B cell (primary cell): ENCODE measurements around the gene RIC8B. TPM values are rescaled to one million over a fixed set of nuclear protein-coding genes. Genes with fewer than 3 reads are reported as not detected.

Source experiments
- ATAC-seq: fragments of 200-7000 bp; cut with Tn5 transposase; one replicate; pipeline ENCODE4 v1.10.0; 2021; ENCODE audit warnings: low read depth, mild to moderate bottlenecking, moderate number of reproducible peaks, moderate library complexity
- CTCF ChIA-PET: fragments of 350-600 bp; sonication (Branson Sonifier 250); formaldehyde crosslinking; loops from one replicate; lab custom pipeline; 2021; ENCODE audit warnings: antibody characterized with exemption, inconsistent platforms; lab: Charles Lee
- POLR2A ChIA-PET: fragments of 350-600 bp; sonication (Branson Sonifier 250); formaldehyde crosslinking; loops from one replicate; lab custom pipeline; 2021; ENCODE audit warnings: antibody characterized with exemption; lab: Charles Lee
- DNase-seq: peaks from one replicate; pipeline ENCODE4 v3.0.0; 2013
- H2AFZ ChIP-seq: 2 replicates; pipeline ENCODE4 v1.6.1; 2012; ENCODE audit warnings: mild to moderate bottlenecking, low read depth, low read length; ENCODE audit not compliant: insufficient read depth, poor library complexity, severe bottlenecking
- H3K27ac ChIP-seq, 2 donors: 1 replicate in 1 of 2; 2 replicates in 1 of 2; pipeline ENCODE4 v1.5.1; 2012 to 2013; ENCODE audit warnings: low read length in 2 of 2, mild to moderate bottlenecking in 2 of 2, moderate library complexity in 1 of 2
- H3K27me3 ChIP-seq, 4 experiments: fragments of 200-600 bp in 1 of 4; sonication (generic) in 1 of 4; replicated peaks in 1 of 4; 1 replicate in 2 of 4; 2 replicates in 2 of 4; pipeline versions ENCODE4 v1.6.1 to v1.7.0; 2013 to 2016; ENCODE audit warnings: low read length in 3 of 4, mild to moderate bottlenecking in 2 of 4, mixed read lengths in 1 of 4, moderate library complexity in 1 of 4; ENCODE audit not compliant: insufficient read depth in 4 of 4, control insufficient read depth in 3 of 4; ENCODE audit errors: control extremely low read depth in 1 of 4
- H3K36me3 ChIP-seq, 2 experiments: replicated peaks in 1 of 2; 1 replicate in 1 of 2; 2 replicates in 1 of 2; pipeline versions ENCODE4 v1.6.1 to v1.7.1; 2013; ENCODE audit warnings: low read length in 1 of 2; ENCODE audit not compliant: insufficient read depth in 2 of 2, control insufficient read depth in 1 of 2; ENCODE audit errors: control extremely low read depth in 1 of 2, extremely low read depth in 1 of 2
- H3K4me1 ChIP-seq, 2 donors: fragments of 200-600 bp in 1 of 2; sonication (generic) in 1 of 2; 1 replicate in 1 of 2; 2 replicates in 1 of 2; pipeline versions ENCODE4 v1.5.1 to v1.6.1; 2013 to 2017; ENCODE audit warnings: low read length in 2 of 2; ENCODE audit not compliant: control insufficient read depth in 2 of 2, insufficient read depth in 2 of 2
- H3K4me2 ChIP-seq: replicated peaks from 2 replicates; pipeline ENCODE3; 2012; ENCODE audit warnings: mild to moderate bottlenecking, low read depth, low read length; ENCODE audit not compliant: poor library complexity, severe bottlenecking
- H3K4me3 ChIP-seq, 5 experiments: fragments of 200-600 bp in 1 of 5; sonication (generic) in 1 of 5; 1 replicate in 3 of 5; 2 replicates in 2 of 5; pipeline versions ENCODE4 v1.5.1 to v1.7.0; 2011 to 2016; ENCODE audit warnings: low read length in 4 of 5, mild to moderate bottlenecking in 4 of 5, low read depth in 2 of 5, control low read depth in 1 of 5, moderate library complexity in 1 of 5; ENCODE audit not compliant: insufficient read depth in 1 of 5; ENCODE audit errors: control extremely low read depth in 1 of 5, extremely low read depth in 1 of 5
- H3K79me2 ChIP-seq: fragments of 200-600 bp; sonication (generic); one replicate; pipeline ENCODE4 v1.6.0; 2016; ENCODE audit warnings: low read length; ENCODE audit not compliant: control insufficient read depth, insufficient read depth
- H3K9ac ChIP-seq: fragments of 200-600 bp; sonication (generic); 2 replicates; pipeline ENCODE4 v1.6.1; 2017; ENCODE audit warnings: mild to moderate bottlenecking, low read length, moderate library complexity
- H3K9me3 ChIP-seq, 3 donors: one replicate each; pipeline versions ENCODE4 v1.6.1 to v1.7.1; 2013; ENCODE audit warnings: low read length in 2 of 3; ENCODE audit not compliant: control insufficient read depth in 2 of 3, insufficient read depth in 1 of 3; ENCODE audit errors: control extremely low read depth in 1 of 3
- H4K20me1 ChIP-seq: 2 replicates; pipeline ENCODE4 v1.6.0; 2012; ENCODE audit warnings: mild to moderate bottlenecking, low read length; ENCODE audit not compliant: insufficient read depth, control insufficient read depth, poor library complexity, severe bottlenecking
- H3K27ac Mint-ChIP-seq: one replicate; pipeline ENCODE4 v1.8.0; 2021; ENCODE audit warnings: mixed read lengths
- H3K27me3 Mint-ChIP-seq: one replicate; pipeline ENCODE4 v1.8.0; 2021; ENCODE audit warnings: mixed read lengths
- H3K4me1 Mint-ChIP-seq: one replicate; pipeline ENCODE4 v1.8.0; 2021; ENCODE audit warnings: mixed read lengths
- H3K4me3 Mint-ChIP-seq: one replicate; pipeline ENCODE4 v1.8.0; 2021; ENCODE audit warnings: mixed read lengths
- H3K9me3 Mint-ChIP-seq: one replicate; pipeline ENCODE4 v1.8.0; 2022; ENCODE audit warnings: mixed read lengths; ENCODE audit not compliant: insufficient read depth
- EZH2 ChIP-seq: IDR thresholded peaks from 2 replicates; pipeline ENCODE4 v1.6.1; 2012; ENCODE audit warnings: borderline replicate concordance, low read depth, mild to moderate bottlenecking, moderate library complexity, low read length; ENCODE audit not compliant: insufficient read depth, poor library complexity, severe bottlenecking
- WGBS: methylation state at CpG from one replicate; pipeline ENCODE4 v1.1.5; 2013; ENCODE audit warnings: missing lambda C conversion rate; ENCODE audit not compliant: insufficient coverage; 5-methylcytosine and 5-hydroxymethylcytosine counted together
- intact Hi-C: fragments of 100-400 bp; cut with micrococcal nuclease; formaldehyde crosslinking; loops from one replicate; pipeline ENCODE4 v1.10.0; 2022
- polyA plus RNA-seq: library from polyadenylated mRNA; depleted of rRNA; stranded (reverse); fragments of >200 nt; gene quantifications from 2 replicates; pipeline ENCODE4 v1.2.3, GENCODE V29; 2012
- total RNA-seq, 2 donors: library from RNA; stranded (reverse); fragments of 120-200 nt in 1 of 2; gene quantifications; 1 replicate in 1 of 2; 2 replicates in 1 of 2; pipeline versions ENCODE4 v1.2.3 to v1.2.4, GENCODE V29; 2013 to 2022
- TF ChIP-seq, protein P1 (sequence below): fragments of 200-600 bp; IDR thresholded peaks from one replicate; pipeline ENCODE4 v1.8.0; 2022; ENCODE audit warnings: antibody characterized with exemption, mild to moderate bottlenecking

RIC8B gene
- total and polyA plus RNA-seq, 2 donors (not counting 1 experiment from before 2014, with no cell fraction given) = 3.0 to 14.8 TPM

DNA sequence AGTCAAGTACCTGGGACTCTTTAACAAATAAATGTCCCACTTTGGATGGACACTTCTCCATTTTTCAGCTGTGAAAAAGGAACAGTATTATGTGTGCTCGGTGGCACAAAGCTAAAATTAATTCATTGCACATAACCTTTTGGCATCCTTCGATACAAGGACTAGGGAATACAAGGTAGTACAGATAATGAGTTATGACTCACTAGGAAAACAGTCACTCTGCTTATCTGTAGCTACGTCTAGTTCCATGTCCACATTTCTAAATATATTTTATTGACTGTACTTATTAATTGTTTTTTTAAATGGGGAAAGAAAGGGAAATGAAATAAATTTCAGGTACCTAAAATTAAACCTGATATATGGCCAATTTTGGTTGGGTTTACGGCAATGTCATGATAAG, 35.2 kb upstream of the RIC8B start:
- no peak for TF ChIP-seq EZH2
- TF ChIP-seq, protein P1, sequence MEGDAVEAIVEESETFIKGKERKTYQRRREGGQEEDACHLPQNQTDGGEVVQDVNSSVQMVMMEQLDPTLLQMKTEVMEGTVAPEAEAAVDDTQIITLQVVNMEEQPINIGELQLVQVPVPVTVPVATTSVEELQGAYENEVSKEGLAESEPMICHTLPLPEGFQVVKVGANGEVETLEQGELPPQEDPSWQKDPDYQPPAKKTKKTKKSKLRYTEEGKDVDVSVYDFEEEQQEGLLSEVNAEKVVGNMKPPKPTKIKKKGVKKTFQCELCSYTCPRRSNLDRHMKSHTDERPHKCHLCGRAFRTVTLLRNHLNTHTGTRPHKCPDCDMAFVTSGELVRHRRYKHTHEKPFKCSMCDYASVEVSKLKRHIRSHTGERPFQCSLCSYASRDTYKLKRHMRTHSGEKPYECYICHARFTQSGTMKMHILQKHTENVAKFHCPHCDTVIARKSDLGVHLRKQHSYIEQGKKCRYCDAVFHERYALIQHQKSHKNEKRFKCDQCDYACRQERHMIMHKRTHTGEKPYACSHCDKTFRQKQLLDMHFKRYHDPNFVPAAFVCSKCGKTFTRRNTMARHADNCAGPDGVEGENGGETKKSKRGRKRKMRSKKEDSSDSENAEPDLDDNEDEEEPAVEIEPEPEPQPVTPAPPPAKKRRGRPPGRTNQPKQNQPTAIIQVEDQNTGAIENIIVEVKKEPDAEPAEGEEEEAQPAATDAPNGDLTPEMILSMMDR = no peak
- Mint-ChIP-seq H3K4me1 (no peaks in the 10 kb centered on the region), H3K9me3 (no peaks in the 10 kb centered on the region), H3K27ac (no peak overlapping the region), H3K27me3 (peaks cover 49% of the 10 kb centered on the region), H3K4me3 (no peak overlapping the region)
- H2AFZ ChIP-seq = no peak overlapping the region
- no peaks in the 10 kb centered on the region for H3K79me2 ChIP-seq
- H3K4me3 ChIP-seq = no peak overlapping the region
- H3K27me3 ChIP-seq = peaks cover 0 to 28% (median 18%) of the 10 kb centered on the region in 4 experiments
- intact Hi-C loops = no loop called here
- no peaks in the 10 kb centered on the region for H3K9me3 ChIP-seq
- DNase-seq (no peak), ATAC-seq (no peak)
- H3K4me1 ChIP-seq = no peaks in the 10 kb centered on the region
- ChIA-PET CTCF (no interaction called here), POLR2A (no interaction called here)
- no peak overlapping the region for H3K27ac ChIP-seq
- H3K9ac ChIP-seq = no peak overlapping the region
- no peaks in the 10 kb centered on the region for H4K20me1 ChIP-seq
- no CpG with 5 or more reads among the region's 4 CpGs for WGBS
- no peaks in the 10 kb centered on the region for H3K36me3 ChIP-seq
- no peak overlapping the region for H3K4me2 ChIP-seq

DNA sequence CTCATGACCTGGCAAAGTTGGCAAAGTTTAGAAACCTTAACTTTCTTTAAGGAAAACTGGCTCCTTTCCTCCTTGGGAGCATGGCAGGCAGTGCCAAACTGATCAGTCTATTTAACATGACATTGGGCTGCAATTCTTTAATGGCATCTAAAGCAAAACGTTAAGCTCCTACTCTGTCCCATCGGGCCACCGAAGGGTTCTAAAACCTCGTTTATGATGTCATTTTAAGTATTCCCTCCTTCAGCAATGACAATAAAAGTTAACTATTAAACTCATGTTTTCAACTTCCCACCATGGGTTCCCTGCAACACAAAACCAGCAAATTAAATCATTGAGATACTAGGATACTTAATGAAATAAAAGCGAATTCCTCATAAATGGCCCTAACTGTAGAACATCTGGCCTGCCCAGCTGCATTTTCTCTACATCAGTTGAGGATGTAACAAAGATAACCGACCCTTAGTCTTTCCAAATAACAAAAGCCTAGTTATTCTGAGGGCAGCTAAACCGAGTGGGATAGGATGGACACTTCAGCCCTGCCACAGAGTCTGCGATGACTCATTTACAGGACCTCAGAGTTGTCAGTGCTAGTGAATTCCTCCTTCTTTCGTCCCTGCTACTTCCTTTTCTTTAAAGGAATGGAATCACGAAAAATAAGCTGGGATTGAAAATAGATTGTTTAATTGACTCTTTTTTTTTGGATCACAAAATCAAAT, 34.5 kb upstream of the RIC8B start:
- H3K9me3 Mint-ChIP-seq = no peaks in the 10 kb centered on the region
- H3K4me2 ChIP-seq = no peak overlapping the region
- H3K4me1 ChIP-seq = no peaks in the 10 kb centered on the region
- no peaks in the 10 kb centered on the region for H3K9me3 ChIP-seq
- peaks cover 54% of the 10 kb centered on the region for H3K27me3 Mint-ChIP-seq
- WGBS = 89% methylated on average over 4 of the region's 10 CpGs
- H3K27ac Mint-ChIP-seq = no peak overlapping the region
- POLR2A ChIA-PET = no interaction called here
- H3K27ac ChIP-seq = no peak overlapping the region
- no peak for DNase-seq
- CTCF ChIA-PET = no interaction called here
- no peak for ATAC-seq
- no peaks in the 10 kb centered on the region for H3K4me1 Mint-ChIP-seq
- peaks cover 0 to 28% (median 20%) of the 10 kb centered on the region in 4 experiments for H3K27me3 ChIP-seq
- TF ChIP-seq, protein P1 = no peak
- TF ChIP-seq EZH2 = no peak
- intact Hi-C loops = no loop called here
- H4K20me1 ChIP-seq = no peaks in the 10 kb centered on the region
- no peak overlapping the region for H3K4me3 Mint-ChIP-seq
- H3K79me2 ChIP-seq = no peaks in the 10 kb centered on the region
- H3K9ac ChIP-seq = no peak overlapping the region
- no peaks in the 10 kb centered on the region for H3K36me3 ChIP-seq
- H3K4me3 ChIP-seq = no peak overlapping the region
- H2AFZ ChIP-seq = no peak overlapping the region
